Measurements from ENCODE around the gene PSMA6.
A peak's percentile ranks its signal among the peaks of the same experiment; 100 is the strongest.

Gene PSMA6

DNA sequence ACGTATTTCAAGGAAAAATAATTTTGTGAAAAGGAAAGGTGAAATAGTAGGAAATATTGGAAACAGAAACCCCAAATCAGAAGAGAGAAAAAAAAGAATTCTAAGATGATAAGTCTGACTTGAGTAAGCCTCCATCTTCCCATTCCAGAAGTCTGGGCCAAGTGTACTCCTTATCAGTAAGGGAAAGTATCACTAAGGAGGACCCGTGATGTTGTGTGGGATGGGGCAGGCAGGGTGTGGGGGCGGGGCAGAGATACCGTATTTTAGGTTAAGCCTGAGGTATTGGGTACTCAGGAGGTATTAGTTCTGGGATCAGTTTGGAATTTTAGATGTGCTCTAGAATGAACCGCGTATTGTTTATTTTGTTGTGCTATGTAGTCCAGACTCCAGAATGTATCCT is 33.8 kb upstream of the PSMA6 start:
- TF ChIP-seq, protein P1, sequence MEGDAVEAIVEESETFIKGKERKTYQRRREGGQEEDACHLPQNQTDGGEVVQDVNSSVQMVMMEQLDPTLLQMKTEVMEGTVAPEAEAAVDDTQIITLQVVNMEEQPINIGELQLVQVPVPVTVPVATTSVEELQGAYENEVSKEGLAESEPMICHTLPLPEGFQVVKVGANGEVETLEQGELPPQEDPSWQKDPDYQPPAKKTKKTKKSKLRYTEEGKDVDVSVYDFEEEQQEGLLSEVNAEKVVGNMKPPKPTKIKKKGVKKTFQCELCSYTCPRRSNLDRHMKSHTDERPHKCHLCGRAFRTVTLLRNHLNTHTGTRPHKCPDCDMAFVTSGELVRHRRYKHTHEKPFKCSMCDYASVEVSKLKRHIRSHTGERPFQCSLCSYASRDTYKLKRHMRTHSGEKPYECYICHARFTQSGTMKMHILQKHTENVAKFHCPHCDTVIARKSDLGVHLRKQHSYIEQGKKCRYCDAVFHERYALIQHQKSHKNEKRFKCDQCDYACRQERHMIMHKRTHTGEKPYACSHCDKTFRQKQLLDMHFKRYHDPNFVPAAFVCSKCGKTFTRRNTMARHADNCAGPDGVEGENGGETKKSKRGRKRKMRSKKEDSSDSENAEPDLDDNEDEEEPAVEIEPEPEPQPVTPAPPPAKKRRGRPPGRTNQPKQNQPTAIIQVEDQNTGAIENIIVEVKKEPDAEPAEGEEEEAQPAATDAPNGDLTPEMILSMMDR (IDR thresholded peaks at IDR 0.05; ENCODE audit: control insufficient read depth, extremely low read depth, insufficient read depth): no peak
- no peak overlapping the region for H3K4me3 ChIP-seq (ENCODE audit: low read depth, low read length)
- DNase-seq (ENCODE audit: low read depth): no peak

DNA sequence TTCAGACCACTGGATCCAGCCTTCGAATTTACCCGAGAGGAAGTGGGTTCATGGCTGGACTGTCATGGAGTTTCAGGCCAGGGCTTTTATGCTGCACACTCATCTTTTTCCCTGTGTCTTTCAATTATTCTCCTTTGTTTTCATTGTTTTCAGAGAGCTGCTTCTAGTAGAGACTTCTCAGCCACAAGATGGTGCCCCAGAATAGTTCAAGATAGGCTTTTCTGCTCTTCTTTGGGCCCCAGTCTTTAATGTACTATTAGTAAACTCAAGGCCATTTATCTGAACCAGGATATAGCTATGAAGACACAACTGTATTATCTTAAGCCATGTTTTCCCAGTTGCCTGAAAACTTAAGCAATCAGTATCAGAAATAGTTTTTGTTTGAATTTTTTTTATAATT is 30.4 kb upstream of the PSMA6 start:
- DNase-seq (ENCODE audit: low read depth): no peak

GRCh38 chr14:35262436-35262835 is 29.7 kb upstream of the PSMA6 start:
- DNase-seq (ENCODE audit: low read depth): no peak
- TF ChIP-seq, protein P1 (IDR thresholded peaks at IDR 0.05; ENCODE audit: control insufficient read depth, extremely low read depth, insufficient read depth): no peak
- no peak overlapping the region for H3K4me3 ChIP-seq (ENCODE audit: low read depth, low read length)

More for the DNA sequence above, 30.4 kb upstream of the PSMA6 start:
- TF ChIP-seq, protein P1 (IDR thresholded peaks at IDR 0.05; ENCODE audit: control insufficient read depth, extremely low read depth, insufficient read depth): no peak
- H3K4me3 ChIP-seq (ENCODE audit: low read depth, low read length): no peak overlapping the region

DNA sequence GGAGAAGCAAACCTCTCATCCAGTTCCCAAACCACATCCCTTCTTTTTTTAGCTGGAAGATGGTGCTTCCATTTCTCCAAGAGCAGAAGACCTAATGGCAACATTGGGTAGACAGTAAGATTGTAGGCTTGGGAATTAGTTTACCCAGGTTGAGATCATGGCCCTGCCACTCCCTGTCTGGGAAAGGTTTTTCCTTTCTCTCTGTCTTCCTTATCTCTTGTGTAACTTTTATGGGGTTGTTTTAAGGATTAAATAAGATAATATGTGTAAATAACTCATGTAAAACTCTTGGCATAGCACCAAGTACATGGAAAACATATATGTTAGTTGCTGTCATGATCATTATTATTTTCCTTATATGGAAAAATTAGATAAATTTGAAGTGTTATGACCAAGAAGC is 23.2 kb upstream of the PSMA6 start:
- no peak overlapping the region for H3K4me3 ChIP-seq (ENCODE audit: low read depth, low read length)
- peak; percentile 66 for DNase-seq (ENCODE audit: low read depth)
- TF ChIP-seq, protein P1 (IDR thresholded peaks at IDR 0.05; ENCODE audit: control insufficient read depth, extremely low read depth, insufficient read depth): no peak

DNA sequence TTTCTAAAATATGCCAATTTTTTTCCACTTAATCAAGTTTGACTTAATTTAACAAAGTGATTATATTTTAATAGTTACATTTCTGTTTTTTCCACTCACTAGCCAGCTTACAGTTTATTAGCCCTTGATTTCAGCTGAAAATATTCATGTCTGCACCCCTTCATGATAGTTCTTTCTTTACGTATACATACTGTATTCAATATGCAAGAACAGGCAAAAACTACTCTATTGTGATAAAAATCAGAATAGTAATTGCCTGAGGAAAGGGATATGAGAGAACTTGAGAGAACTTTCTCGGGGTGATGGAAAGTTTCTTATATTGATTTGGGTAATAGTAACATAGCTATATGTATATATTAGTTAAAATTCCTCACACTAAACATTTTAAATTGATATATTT is 17.4 kb upstream of the PSMA6 start:
- TF ChIP-seq, protein P1 (IDR thresholded peaks at IDR 0.05; ENCODE audit: control insufficient read depth, extremely low read depth, insufficient read depth): no peak
- no peak overlapping the region for H3K4me3 ChIP-seq (ENCODE audit: low read depth, low read length)
- no peak for DNase-seq (ENCODE audit: low read depth)

DNA sequence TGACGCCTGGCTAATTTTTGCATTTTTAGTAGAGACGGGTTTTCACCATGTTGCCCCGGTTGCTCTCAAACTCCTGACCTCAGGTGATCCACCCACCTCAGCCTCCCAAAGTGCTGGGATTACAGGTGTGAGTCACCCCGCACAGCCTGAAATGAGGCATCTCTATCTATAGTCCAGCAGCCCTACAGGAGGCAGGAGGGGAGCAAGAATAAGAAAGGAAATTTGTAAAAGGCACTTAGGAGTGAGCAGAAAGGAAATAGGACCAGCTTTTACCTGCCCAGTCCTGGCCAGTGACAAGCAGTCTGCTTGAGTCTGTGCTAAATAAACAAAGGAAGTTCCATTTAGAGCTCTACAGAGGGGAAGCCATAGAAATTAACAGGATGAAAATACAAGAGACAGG is 15.0 kb upstream of the PSMA6 start:
- H3K4me3 ChIP-seq (ENCODE audit: low read depth, low read length): no peak overlapping the region
- TF ChIP-seq, protein P1 (IDR thresholded peaks at IDR 0.05; ENCODE audit: control insufficient read depth, extremely low read depth, insufficient read depth): no peak
- DNase-seq (ENCODE audit: low read depth): no peak

- DNase-seq (ENCODE audit: low read depth): no peak
- TF ChIP-seq, protein P1 (IDR thresholded peaks at IDR 0.05; ENCODE audit: control insufficient read depth, extremely low read depth, insufficient read depth): no peak
- H3K4me3 ChIP-seq (ENCODE audit: low read depth, low read length): no peak overlapping the region
These were observed 12.8 kb upstream of the PSMA6 start for GRCh38 chr14:35279369-35279768.
